Muscle layer of duodenum (tissue), 2 donors: ENCODE data around the gene SAP30.

Experiments
- H3K27ac ChIP-seq: one replicate; pipeline ENCODE4 v1.7.0; 2013; ENCODE audit warnings: mild to moderate bottlenecking, low read length
- H3K27me3 ChIP-seq: one replicate; pipeline ENCODE4 v1.7.0; 2013; ENCODE audit warnings: low read depth, mild to moderate bottlenecking, control low read depth, low read length
- H3K36me3 ChIP-seq, 2 donors: one replicate each; pipeline ENCODE4 v1.7.0; 2013; ENCODE audit warnings: low read length in 2 of 2, control low read depth in 1 of 2, mild to moderate bottlenecking in 1 of 2; ENCODE audit not compliant: insufficient read depth in 2 of 2, control insufficient read depth in 1 of 2
- H3K4me1 ChIP-seq, 2 donors: one replicate each; pipeline ENCODE4 v1.7.0; 2013; ENCODE audit warnings: low read length in 2 of 2, mild to moderate bottlenecking in 2 of 2, control low read depth in 1 of 2, moderate library complexity in 1 of 2; ENCODE audit not compliant: insufficient read depth in 2 of 2, control insufficient read depth in 1 of 2
- H3K4me3 ChIP-seq, 2 donors: one replicate each; pipeline ENCODE4 v1.7.0; 2013; ENCODE audit warnings: low read length in 2 of 2, low read depth in 1 of 2, mild to moderate bottlenecking in 1 of 2
- H3K9me3 ChIP-seq, 2 donors: one replicate each; pipeline ENCODE4 v1.7.0; 2013; ENCODE audit warnings: low read length in 2 of 2, control low read depth in 1 of 2, mild to moderate bottlenecking in 1 of 2; ENCODE audit not compliant: control insufficient read depth in 1 of 2
- donor health status: healthy.

Gene SAP30

DNA sequence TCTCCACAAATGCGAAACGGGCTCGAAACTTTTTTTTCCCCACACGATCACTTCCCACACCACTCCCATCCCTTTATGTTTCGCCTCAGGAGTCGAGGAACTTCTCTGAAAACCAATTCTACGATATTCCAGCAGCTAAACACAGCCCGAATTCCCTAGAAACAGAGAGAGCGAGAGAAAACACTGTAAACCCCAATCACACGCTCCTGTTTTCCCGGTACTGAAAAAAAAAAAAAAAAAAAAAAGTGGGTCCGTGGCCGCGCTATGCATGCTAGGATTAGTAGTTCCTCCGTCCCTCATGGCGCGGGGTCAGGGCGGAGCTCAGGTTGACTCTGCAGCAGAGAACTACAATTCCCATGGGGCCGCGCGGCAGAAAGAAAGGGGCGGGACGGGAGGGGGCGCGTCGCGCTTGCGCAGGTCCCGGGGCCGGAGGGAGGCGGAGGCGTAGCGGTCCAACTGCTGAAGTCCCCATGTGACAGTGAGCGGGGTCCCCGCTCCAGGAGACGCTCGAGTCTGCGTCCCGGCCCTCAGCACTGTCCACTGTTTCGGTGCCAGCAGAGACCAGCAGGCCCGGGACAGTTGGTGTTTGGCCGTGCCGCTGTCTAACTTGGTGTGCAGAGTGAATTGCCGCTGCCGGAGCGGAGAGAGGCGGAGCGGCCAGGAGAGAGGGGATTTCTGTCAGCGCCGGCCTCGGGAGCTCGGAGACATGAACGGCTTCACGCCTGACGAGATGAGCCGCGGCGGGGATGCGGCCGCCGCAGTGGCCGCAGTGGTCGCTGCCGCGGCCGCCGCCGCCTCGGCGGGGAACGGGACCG is at the start of gene SAP30:
Gene SAP30, plus strand, starts transcription at position 478 of the 815 bp plus-strand sequence. Its CDS starts 229 bp downstream, at position 707.
- Histone ChIP-seq H3K4me3 (peak within 1 kb of the TSS; percentile 85 to 98), H3K4me1 (peaks cover 6 to 29% of the 10 kb centered on the region in 2 donors), H3K36me3 (no peaks in the 10 kb centered on the region), H3K27ac (peak within 1 kb of the TSS; percentile 100), H3K27me3 (no peaks in the 10 kb centered on the region), H3K9me3 (no peaks in the 10 kb centered on the region)

- Histone ChIP-seq H3K4me3 (no peak overlapping the region), H3K36me3 (peaks cover 20 to 28% of the 10 kb centered on the region in 2 donors)
Measured at GRCh38 chr4:173325007-173325736, 45.6 kb upstream of the SAP30 start.

GRCh38 chr4:173328236-173328901 is 42.4 kb upstream of the SAP30 start:
- H3K27ac ChIP-seq, result no peak overlapping the region
- H3K27me3 ChIP-seq, result no peaks in the 10 kb centered on the region
- no peak overlapping the region for H3K4me3 ChIP-seq
- no peaks in the 10 kb centered on the region for H3K9me3 ChIP-seq
- peaks cover 16 to 27% of the 10 kb centered on the region in 2 donors for H3K36me3 ChIP-seq
- H3K4me1 ChIP-seq, result peaks cover 8 to 16% of the 10 kb centered on the region in 2 donors

More at GRCh38 chr4:173325007-173325736, 45.6 kb upstream of the SAP30 start:
- H3K27me3 ChIP-seq, result no peaks in the 10 kb centered on the region
- no peak overlapping the region for H3K27ac ChIP-seq
- H3K4me1 ChIP-seq, result no peaks in the 10 kb centered on the region
- H3K9me3 ChIP-seq, result no peaks in the 10 kb centered on the region

GRCh38 chr4:173330590-173330989 is 40.2 kb upstream of the SAP30 start:
- Histone ChIP-seq H3K9me3 (no peaks in the 10 kb centered on the region), H3K4me1 (peaks cover 10 to 20% of the 10 kb centered on the region in 2 donors), H3K36me3 (peaks cover 16 to 25% of the 10 kb centered on the region in 2 donors), H3K4me3 (no peak overlapping the region), H3K27me3 (no peaks in the 10 kb centered on the region), H3K27ac (no peak overlapping the region)

DNA sequence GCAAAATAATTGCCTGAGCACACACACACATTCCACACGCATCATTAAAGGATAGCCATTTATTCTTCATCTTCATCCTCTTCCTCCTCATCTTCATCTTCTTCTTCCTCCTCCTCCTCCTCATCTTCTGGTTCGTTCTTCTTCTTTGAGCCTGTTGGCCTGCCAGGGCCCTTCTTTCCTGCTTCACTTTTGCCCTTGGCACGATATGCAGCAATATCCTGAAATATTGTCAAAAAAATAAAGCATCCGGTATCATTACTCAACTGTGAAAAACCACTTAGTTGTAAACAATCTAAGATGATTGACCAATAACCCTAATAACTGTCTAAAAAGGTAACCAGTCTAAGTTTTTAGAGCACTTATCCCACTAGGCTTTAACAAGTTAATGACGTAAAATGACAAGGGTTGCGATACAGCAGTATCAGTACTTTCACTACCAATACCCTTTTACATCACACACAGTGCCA is 38.7 kb upstream of the SAP30 start:
- Histone ChIP-seq H3K4me1 (peaks cover 10 to 21% of the 10 kb centered on the region in 2 donors), H3K27ac (peak overlapping the region; percentile 95), H3K36me3 (peaks cover 16 to 25% of the 10 kb centered on the region in 2 donors), H3K27me3 (no peaks in the 10 kb centered on the region), H3K4me3 (peak overlapping the region; percentile 93 to 99), H3K9me3 (no peaks in the 10 kb centered on the region)

- H3K27ac ChIP-seq, result peak overlapping the region; percentile 95
- H3K9me3 ChIP-seq, result no peaks in the 10 kb centered on the region
- peaks cover 16 to 21% of the 10 kb centered on the region in 2 donors for H3K36me3 ChIP-seq
- no peaks in the 10 kb centered on the region for H3K27me3 ChIP-seq
- peaks cover 10 to 21% of the 10 kb centered on the region in 2 donors for H3K4me1 ChIP-seq
- peak overlapping the region; percentile 93 to 99 for H3K4me3 ChIP-seq
Measured at GRCh38 chr4:173332963-173333657, 37.6 kb upstream of the SAP30 start.

DNA sequence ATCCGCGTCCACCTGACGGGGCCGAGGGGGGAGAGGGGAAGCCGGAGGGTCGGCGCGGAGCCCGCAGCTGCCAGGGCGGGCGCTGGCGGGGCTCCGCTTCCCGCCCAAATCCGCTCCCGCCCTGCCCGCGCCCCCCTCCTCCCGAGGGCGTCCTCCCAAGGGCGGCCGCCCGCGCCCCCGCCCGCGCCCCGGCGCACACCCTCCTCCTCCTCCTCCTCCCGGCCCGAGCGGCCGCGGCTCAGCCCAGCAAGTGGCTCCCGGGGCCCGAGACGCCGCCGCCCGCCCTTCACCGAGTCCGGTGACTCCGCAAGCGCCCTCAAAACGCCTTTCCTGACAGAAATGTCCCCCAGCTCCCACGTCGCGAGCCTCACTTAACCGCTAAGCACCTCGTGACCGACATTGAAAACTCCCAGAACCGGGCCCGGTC is 37.1 kb upstream of the SAP30 start:
- Histone ChIP-seq H3K27ac (peak overlapping the region; percentile 95), H3K4me1 (peaks cover 10 to 21% of the 10 kb centered on the region in 2 donors), H3K27me3 (no peaks in the 10 kb centered on the region), H3K9me3 (no peaks in the 10 kb centered on the region), H3K36me3 (peaks cover 16 to 17% of the 10 kb centered on the region in 2 donors), H3K4me3 (peak overlapping the region; percentile 93 to 99)

- Histone ChIP-seq H3K9me3 (no peaks in the 10 kb centered on the region), H3K4me3 (peak within 1 kb of the TSS; percentile 93 to 99), H3K36me3 (peaks cover 12 to 14% of the 10 kb centered on the region in 2 donors), H3K4me1 (peaks cover 10 to 21% of the 10 kb centered on the region in 2 donors), H3K27me3 (no peaks in the 10 kb centered on the region), H3K27ac (peak within 1 kb of the TSS; percentile 95)
Measured at GRCh38 chr4:173334085-173334890, 36.5 kb upstream of the SAP30 start, which contains the start of gene HMGB2. Gene HMGB2, minus strand, starts transcription at chr4:173334358. Its CDS starts 709 bp downstream, at chr4:173333649.

GRCh38 chr4:173334891-173335752 is 35.6 kb upstream of the SAP30 start:
- Histone ChIP-seq H3K4me1 (peaks cover 10 to 21% of the 10 kb centered on the region in 2 donors), H3K9me3 (no peaks in the 10 kb centered on the region), H3K27ac (peak overlapping the region; percentile 70), H3K36me3 (peaks cover 6 to 11% of the 10 kb centered on the region in 2 donors), H3K4me3 (peak overlapping the region; percentile 93 to 99), H3K27me3 (no peaks in the 10 kb centered on the region)
